ENCODE data around the gene CD177. TPM values are rescaled to one million over a fixed set of nuclear protein-coding genes. Genes with fewer than 3 reads are reported as not detected.

The CD177 gene
- total and polyA plus RNA-seq, 2 of the 8 experiments (the other 6 are each of a cell fraction or from before 2014, with no cell fraction given), result 3.4 to 10.0 TPM

DNA sequence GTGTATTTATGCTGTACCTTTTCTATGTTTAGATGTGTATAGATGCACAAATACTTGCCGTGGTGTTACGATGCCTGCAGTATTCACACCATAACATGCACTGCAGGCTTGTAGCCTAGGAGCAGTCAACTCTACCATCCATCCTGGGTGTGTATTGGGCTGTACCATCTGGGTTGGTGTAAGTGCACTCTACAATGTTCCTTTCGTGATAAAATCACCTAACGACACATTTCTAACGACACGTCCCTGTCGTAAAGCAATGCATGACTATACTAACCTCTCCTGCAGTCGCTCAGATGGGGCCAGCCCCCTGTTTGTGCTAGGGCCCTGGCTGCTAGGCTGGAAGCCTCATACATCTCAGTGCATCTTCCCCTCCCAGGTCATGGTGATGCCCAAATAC lies 18.4 kb downstream of the CD177 start (continued):
- TF ChIP-seq, protein P1, sequence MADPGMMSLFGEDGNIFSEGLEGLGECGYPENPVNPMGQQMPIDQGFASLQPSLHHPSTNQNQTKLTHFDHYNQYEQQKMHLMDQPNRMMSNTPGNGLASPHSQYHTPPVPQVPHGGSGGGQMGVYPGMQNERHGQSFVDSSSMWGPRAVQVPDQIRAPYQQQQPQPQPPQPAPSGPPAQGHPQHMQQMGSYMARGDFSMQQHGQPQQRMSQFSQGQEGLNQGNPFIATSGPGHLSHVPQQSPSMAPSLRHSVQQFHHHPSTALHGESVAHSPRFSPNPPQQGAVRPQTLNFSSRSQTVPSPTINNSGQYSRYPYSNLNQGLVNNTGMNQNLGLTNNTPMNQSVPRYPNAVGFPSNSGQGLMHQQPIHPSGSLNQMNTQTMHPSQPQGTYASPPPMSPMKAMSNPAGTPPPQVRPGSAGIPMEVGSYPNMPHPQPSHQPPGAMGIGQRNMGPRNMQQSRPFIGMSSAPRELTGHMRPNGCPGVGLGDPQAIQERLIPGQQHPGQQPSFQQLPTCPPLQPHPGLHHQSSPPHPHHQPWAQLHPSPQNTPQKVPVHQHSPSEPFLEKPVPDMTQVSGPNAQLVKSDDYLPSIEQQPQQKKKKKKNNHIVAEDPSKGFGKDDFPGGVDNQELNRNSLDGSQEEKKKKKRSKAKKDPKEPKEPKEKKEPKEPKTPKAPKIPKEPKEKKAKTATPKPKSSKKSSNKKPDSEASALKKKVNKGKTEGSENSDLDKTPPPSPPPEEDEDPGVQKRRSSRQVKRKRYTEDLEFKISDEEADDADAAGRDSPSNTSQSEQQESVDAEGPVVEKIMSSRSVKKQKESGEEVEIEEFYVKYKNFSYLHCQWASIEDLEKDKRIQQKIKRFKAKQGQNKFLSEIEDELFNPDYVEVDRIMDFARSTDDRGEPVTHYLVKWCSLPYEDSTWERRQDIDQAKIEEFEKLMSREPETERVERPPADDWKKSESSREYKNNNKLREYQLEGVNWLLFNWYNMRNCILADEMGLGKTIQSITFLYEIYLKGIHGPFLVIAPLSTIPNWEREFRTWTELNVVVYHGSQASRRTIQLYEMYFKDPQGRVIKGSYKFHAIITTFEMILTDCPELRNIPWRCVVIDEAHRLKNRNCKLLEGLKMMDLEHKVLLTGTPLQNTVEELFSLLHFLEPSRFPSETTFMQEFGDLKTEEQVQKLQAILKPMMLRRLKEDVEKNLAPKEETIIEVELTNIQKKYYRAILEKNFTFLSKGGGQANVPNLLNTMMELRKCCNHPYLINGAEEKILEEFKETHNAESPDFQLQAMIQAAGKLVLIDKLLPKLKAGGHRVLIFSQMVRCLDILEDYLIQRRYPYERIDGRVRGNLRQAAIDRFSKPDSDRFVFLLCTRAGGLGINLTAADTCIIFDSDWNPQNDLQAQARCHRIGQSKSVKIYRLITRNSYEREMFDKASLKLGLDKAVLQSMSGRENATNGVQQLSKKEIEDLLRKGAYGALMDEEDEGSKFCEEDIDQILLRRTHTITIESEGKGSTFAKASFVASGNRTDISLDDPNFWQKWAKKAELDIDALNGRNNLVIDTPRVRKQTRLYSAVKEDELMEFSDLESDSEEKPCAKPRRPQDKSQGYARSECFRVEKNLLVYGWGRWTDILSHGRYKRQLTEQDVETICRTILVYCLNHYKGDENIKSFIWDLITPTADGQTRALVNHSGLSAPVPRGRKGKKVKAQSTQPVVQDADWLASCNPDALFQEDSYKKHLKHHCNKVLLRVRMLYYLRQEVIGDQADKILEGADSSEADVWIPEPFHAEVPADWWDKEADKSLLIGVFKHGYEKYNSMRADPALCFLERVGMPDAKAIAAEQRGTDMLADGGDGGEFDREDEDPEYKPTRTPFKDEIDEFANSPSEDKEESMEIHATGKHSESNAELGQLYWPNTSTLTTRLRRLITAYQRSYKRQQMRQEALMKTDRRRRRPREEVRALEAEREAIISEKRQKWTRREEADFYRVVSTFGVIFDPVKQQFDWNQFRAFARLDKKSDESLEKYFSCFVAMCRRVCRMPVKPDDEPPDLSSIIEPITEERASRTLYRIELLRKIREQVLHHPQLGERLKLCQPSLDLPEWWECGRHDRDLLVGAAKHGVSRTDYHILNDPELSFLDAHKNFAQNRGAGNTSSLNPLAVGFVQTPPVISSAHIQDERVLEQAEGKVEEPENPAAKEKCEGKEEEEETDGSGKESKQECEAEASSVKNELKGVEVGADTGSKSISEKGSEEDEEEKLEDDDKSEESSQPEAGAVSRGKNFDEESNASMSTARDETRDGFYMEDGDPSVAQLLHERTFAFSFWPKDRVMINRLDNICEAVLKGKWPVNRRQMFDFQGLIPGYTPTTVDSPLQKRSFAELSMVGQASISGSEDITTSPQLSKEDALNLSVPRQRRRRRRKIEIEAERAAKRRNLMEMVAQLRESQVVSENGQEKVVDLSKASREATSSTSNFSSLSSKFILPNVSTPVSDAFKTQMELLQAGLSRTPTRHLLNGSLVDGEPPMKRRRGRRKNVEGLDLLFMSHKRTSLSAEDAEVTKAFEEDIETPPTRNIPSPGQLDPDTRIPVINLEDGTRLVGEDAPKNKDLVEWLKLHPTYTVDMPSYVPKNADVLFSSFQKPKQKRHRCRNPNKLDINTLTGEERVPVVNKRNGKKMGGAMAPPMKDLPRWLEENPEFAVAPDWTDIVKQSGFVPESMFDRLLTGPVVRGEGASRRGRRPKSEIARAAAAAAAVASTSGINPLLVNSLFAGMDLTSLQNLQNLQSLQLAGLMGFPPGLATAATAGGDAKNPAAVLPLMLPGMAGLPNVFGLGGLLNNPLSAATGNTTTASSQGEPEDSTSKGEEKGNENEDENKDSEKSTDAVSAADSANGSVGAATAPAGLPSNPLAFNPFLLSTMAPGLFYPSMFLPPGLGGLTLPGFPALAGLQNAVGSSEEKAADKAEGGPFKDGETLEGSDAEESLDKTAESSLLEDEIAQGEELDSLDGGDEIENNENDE (IDR thresholded peaks at IDR 0.05; ENCODE audit: insufficient replicate concordance, low read length), result no peak
- TF ChIP-seq SP1 (IDR thresholded peaks at IDR 0.05; ENCODE audit: low read depth, low read length), result no peak
- TF ChIP-seq MAFK (IDR thresholded peaks at IDR 0.05; ENCODE audit: low read depth, low read length), result no peak
- TF ChIP-seq TAF7 (optimal IDR thresholded peaks at IDR 0.05; ENCODE audit: borderline replicate concordance, low read depth, low read length), result no peak
- TF ChIP-seq KDM5A (IDR thresholded peaks at IDR 0.05; ENCODE audit: low read length), result no peak
- TF ChIP-seq CBX8 (IDR thresholded peaks at IDR 0.05; ENCODE audit: borderline replicate concordance, low read depth, low read length), result no peak
- no peak for TF ChIP-seq RBBP5 (IDR thresholded peaks at IDR 0.05; ENCODE audit: borderline replicate concordance, low read depth, low read length)
